PC-3 (cell line): Measurements from ENCODE around the gene RHOG. TPM values are rescaled to one million over a fixed set of nuclear protein-coding genes. Genes with fewer than 3 reads are reported as not detected.
A peak's percentile ranks its signal among the peaks of the same experiment; 100 is the strongest.

Experiments
- ATAC-seq: fragments of 200-7000 bp; cut with Tn5 transposase; 2 replicates; pipeline ENCODE4 v1.9.1; 2020; ENCODE audit warnings: mild to moderate bottlenecking, moderate library complexity
- BruUV-seq: library from RNA; stranded (reverse); fragments of 400-500 nt; replicated peaks from 2 replicates; lab custom pipeline; 2021; lab: Mats Ljungman, UMichigan
- CTCF ChIA-PET: fragments of 300-600 bp; sonication (Branson Sonifier 250); formaldehyde crosslinking; loops from one replicate; lab custom pipeline; 2022; ENCODE audit warnings: antibody characterized with exemption; lab: Charles Lee
- POLR2A ChIA-PET: fragments of 300-600 bp; sonication (Branson Sonifier 250); formaldehyde crosslinking; loops from one replicate; lab custom pipeline; 2022; ENCODE audit warnings: antibody characterized with exemption; ENCODE audit not compliant: unreplicated experiment; lab: Charles Lee
- DNase-seq: peaks from one replicate; pipeline ENCODE4 v3.0.0-alpha.2; 2015
- H2AFZ ChIP-seq: fragments of 300-600 bp; sonication (generic); 2 replicates; pipeline ENCODE4 v1.6.0; 2016; ENCODE audit warnings: antibody characterized with exemption, low read length
- H3F3A ChIP-seq: fragments of 300-600 bp; sonication (generic); one replicate; pipeline ENCODE4 v1.6.0; 2017; ENCODE audit warnings: antibody characterized with exemption, low read length, control low read depth, mild to moderate bottlenecking; ENCODE audit not compliant: unreplicated experiment
- H3K27ac ChIP-seq: fragments of 300-600 bp; sonication (generic); 2 replicates; pipeline ENCODE4 v1.5.1; 2016; ENCODE audit warnings: mild to moderate bottlenecking, low read length
- H3K27me3 ChIP-seq: fragments of 300-600 bp; sonication (generic); 2 replicates; pipeline ENCODE4 v1.6.1; 2016; ENCODE audit warnings: low read length, mixed read lengths
- H3K36me3 ChIP-seq: fragments of 300-600 bp; sonication (generic); 2 replicates; pipeline ENCODE4 v1.6.1; 2016; ENCODE audit warnings: low read depth, mixed run types, low read length, mixed read lengths
- H3K4me1 ChIP-seq: fragments of 300-600 bp; sonication (generic); 2 replicates; pipeline ENCODE4 v1.5.1; 2016; ENCODE audit warnings: low read length; ENCODE audit not compliant: insufficient read depth
- H3K4me2 ChIP-seq: fragments of 300-600 bp; sonication (generic); 2 replicates; pipeline ENCODE4 v1.6.0; 2016; ENCODE audit warnings: low read length
- H3K4me3 ChIP-seq: fragments of 300-600 bp; sonication (generic); 2 replicates; pipeline ENCODE4 v1.5.1; 2016; ENCODE audit warnings: mild to moderate bottlenecking, low read length, mixed read lengths
- H3K79me2 ChIP-seq: fragments of 300-600 bp; sonication (generic); 2 replicates; pipeline ENCODE4 v1.6.1; 2017; ENCODE audit warnings: low read length, mixed read lengths
- H3K9ac ChIP-seq: fragments of 300-600 bp; sonication (generic); 2 replicates; pipeline ENCODE4 v1.6.0; 2016; ENCODE audit warnings: mild to moderate bottlenecking, low read length
- H3K9me2 ChIP-seq: fragments of 300-600 bp; sonication (generic); replicated peaks from 2 replicates; pipeline ENCODE4 v1.6.1; 2016; ENCODE audit warnings: mixed run types, low read length, mixed read lengths
- H3K9me3 ChIP-seq: fragments of 300-600 bp; sonication (generic); 2 replicates; pipeline ENCODE4 v1.6.1; 2016; ENCODE audit warnings: low read length, mixed read lengths
- H4K20me1 ChIP-seq: fragments of 300-600 bp; sonication (generic); 2 replicates; pipeline ENCODE4 v1.6.1; 2016; ENCODE audit warnings: low read length, mixed read lengths
- EZH2 ChIP-seq: fragments of 300-600 bp; sonication (generic); IDR thresholded peaks from one replicate; pipeline ENCODE4 v1.6.1; 2017; ENCODE audit warnings: antibody characterized with exemption, mild to moderate bottlenecking, low read length; ENCODE audit not compliant: unreplicated experiment
- EZH2phosphoT487 ChIP-seq: fragments of 300-600 bp; sonication (generic); IDR thresholded peaks from 2 replicates; pipeline ENCODE4 v1.6.1; 2018; ENCODE audit warnings: mild to moderate bottlenecking, antibody characterized with exemption, low read length, borderline replicate concordance
- intact Hi-C: fragments of 100-400 bp; cut with micrococcal nuclease; formaldehyde crosslinking; loops from 2 replicates; pipeline ENCODE4 v1.9.0; 2023
- total RNA-seq: library from RNA; depleted of rRNA; stranded (reverse); fragments of >200 nt; gene quantifications from 2 replicates; pipeline ENCODE4 v1.2.3, GENCODE V29; 2014
- TF ChIP-seq, protein P1 (sequence below): fragments of 300-600 bp; sonication (generic); conservative IDR thresholded peaks from 2 replicates; pipeline ENCODE4 v1.5.1; 2017; ENCODE audit warnings: antibody characterized with exemption, low read depth, mild to moderate bottlenecking, low read length

Gene RHOG
- total RNA-seq, 1 experiment from 2014 or later, result 31.2 TPM

DNA sequence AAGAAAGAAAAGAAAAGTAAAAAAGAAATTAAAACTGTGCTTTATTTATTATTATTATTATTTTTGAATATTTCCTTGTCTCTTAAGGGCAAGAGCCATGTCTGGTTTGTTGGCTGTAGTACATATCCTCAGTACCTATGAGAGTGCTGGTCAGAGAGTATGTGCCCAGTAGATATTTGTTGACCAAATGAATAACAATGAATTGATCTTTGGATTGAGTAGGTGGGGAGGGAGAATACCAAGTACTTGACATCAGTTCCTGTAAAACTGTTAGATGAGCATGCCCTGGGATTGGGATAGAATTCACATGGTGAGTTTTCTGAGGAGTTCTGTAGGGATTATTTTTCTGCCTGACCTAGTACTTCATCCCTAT lies 26.1 kb upstream of the RHOG start:
- intact Hi-C loops, result no loop called here
- TF ChIP-seq EZH2phosphoT487 (no peak), EZH2 (no peak)
- TF ChIP-seq, protein P1, sequence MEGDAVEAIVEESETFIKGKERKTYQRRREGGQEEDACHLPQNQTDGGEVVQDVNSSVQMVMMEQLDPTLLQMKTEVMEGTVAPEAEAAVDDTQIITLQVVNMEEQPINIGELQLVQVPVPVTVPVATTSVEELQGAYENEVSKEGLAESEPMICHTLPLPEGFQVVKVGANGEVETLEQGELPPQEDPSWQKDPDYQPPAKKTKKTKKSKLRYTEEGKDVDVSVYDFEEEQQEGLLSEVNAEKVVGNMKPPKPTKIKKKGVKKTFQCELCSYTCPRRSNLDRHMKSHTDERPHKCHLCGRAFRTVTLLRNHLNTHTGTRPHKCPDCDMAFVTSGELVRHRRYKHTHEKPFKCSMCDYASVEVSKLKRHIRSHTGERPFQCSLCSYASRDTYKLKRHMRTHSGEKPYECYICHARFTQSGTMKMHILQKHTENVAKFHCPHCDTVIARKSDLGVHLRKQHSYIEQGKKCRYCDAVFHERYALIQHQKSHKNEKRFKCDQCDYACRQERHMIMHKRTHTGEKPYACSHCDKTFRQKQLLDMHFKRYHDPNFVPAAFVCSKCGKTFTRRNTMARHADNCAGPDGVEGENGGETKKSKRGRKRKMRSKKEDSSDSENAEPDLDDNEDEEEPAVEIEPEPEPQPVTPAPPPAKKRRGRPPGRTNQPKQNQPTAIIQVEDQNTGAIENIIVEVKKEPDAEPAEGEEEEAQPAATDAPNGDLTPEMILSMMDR, result no peak
- no peaks in the 10 kb centered on the region for H4K20me1 ChIP-seq
- no peaks in the 10 kb centered on the region for H3K27me3 ChIP-seq
- no peaks in the 10 kb centered on the region for H3K9me3 ChIP-seq
- peaks cover 15% of the 10 kb centered on the region for H3K4me1 ChIP-seq
- no peak overlapping the region for H2AFZ ChIP-seq
- no peak overlapping the region for H3K4me3 ChIP-seq
- no peaks in the 10 kb centered on the region for H3K9me2 ChIP-seq
- ATAC-seq (no peak), DNase-seq (no peak)
- ChIA-PET POLR2A (no interaction called here), CTCF (no interaction called here)
- no peak overlapping the region for H3K9ac ChIP-seq
- H3K27ac ChIP-seq, result no peak overlapping the region
- no peaks in the 10 kb centered on the region for H3F3A ChIP-seq
- peaks cover 82% of the 10 kb centered on the region for H3K79me2 ChIP-seq
- H3K36me3 ChIP-seq, result no peaks in the 10 kb centered on the region
- H3K4me2 ChIP-seq, result no peak overlapping the region
- BruUV-seq, result no TSS peak

DNA sequence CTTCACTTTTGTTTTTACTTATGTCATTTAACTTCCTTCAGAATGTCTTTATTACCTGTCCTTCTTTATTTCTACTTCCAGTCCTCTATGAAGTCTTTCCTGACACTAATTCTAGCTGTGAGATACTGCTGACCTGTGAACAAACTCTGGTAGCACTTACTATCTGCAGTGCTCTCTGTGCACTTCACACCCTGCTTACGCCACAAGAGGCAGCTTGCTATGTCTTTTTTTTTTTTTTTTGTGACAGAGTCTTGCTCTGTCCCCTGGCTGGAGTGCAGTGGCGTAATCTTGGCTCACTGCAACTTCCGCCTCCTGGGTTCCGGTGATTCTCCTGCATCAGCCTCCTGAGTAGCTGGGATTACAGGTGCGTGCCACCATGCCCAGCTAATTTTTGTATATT lies 25.4 kb upstream of the RHOG start:
- no TSS peak for BruUV-seq
- Histone ChIP-seq H3K4me1 (peaks cover 15% of the 10 kb centered on the region), H3K4me3 (no peak overlapping the region), H3K27ac (no peak overlapping the region), H3K9ac (no peak overlapping the region), H3K27me3 (no peaks in the 10 kb centered on the region), H2AFZ (no peak overlapping the region), H4K20me1 (no peaks in the 10 kb centered on the region), H3K36me3 (no peaks in the 10 kb centered on the region), H3K79me2 (peaks cover 84% of the 10 kb centered on the region), H3K4me2 (peak overlapping the region; percentile 66), H3K9me2 (no peaks in the 10 kb centered on the region), H3F3A (no peaks in the 10 kb centered on the region), H3K9me3 (no peaks in the 10 kb centered on the region)
- CTCF ChIA-PET, result interaction anchor here (0.6 kb wide), 1 partner anchor 191 kb away, joined by 10 read pairs; no protein-coding TSS in a partner anchor
- intact Hi-C loops, result no loop called here
- ATAC-seq (peak; percentile 25), DNase-seq (no peak)
- POLR2A ChIA-PET, result no interaction called here
- TF ChIP-seq EZH2 (no peak), EZH2phosphoT487 (no peak)
- TF ChIP-seq, protein P1, result no peak

- TF ChIP-seq EZH2phosphoT487, result no peak
- TF ChIP-seq EZH2, result no peak
- TF ChIP-seq, protein P1, result no peak
- H3K4me1 ChIP-seq, result peaks cover 15% of the 10 kb centered on the region
- CTCF ChIA-PET, result interaction anchor here (0.6 kb wide), 1 partner anchor 191 kb away, joined by 10 read pairs; no protein-coding TSS in a partner anchor
- no peaks in the 10 kb centered on the region for H4K20me1 ChIP-seq
- H3K27me3 ChIP-seq, result no peaks in the 10 kb centered on the region
- peak; percentile 81 for ATAC-seq
- H3K4me2 ChIP-seq, result peak overlapping the region; percentile 66
- POLR2A ChIA-PET, result no interaction called here
- H2AFZ ChIP-seq, result no peak overlapping the region
- no peak overlapping the region for H3K4me3 ChIP-seq
- peak; percentile 66 for DNase-seq
- no peak overlapping the region for H3K9ac ChIP-seq
- peaks cover 86% of the 10 kb centered on the region for H3K79me2 ChIP-seq
- BruUV-seq, result no TSS peak
- H3K36me3 ChIP-seq, result no peaks in the 10 kb centered on the region
- H3F3A ChIP-seq, result no peaks in the 10 kb centered on the region
- H3K9me2 ChIP-seq, result no peaks in the 10 kb centered on the region
- H3K9me3 ChIP-seq, result no peaks in the 10 kb centered on the region
- no peak overlapping the region for H3K27ac ChIP-seq
- intact Hi-C loops, result no loop called here
Measured at GRCh38 chr11:3865388-3866193, 24.8 kb upstream of the RHOG start.
